Right lung (tissue), 10 donors: Measurements from ENCODE around the gene ESPN. TPM values are rescaled to one million over a fixed set of nuclear protein-coding genes. Genes with fewer than 3 reads are reported as not detected.
"Not testable (repeated sequence)": the region's sequence is repeated elsewhere in the genome, so short reads cannot be mapped to it uniquely, and the experiment has no call there.

Experiments
- DNase-seq, 2 donors: peaks; one replicate each; pipeline ENCODE4 v3.0.0-alpha.2; 2013
- long read RNA-seq, 8 donors: transcript quantifications; one replicate each; lab custom pipeline, GENCODE V29; 2026
- polyA plus RNA-seq, 5 donors: library from polyadenylated mRNA; unstranded; fragments of 120-200 nt; gene quantifications; one replicate each; pipeline versions ENCODE4 v1.2.1 to v1.2.3, GENCODE V29; 2013; ENCODE audit warnings: inconsistent platforms in 1 of 5, low replicate concordance in 1 of 5; ENCODE audit not compliant: insufficient read length in 5 of 5, insufficient read depth in 1 of 5

Gene ESPN
- polyA plus RNA-seq, result 1 to 10 TPM; 1.2 to 3.8 (median 2.4) TPM
- long read RNA-seq, donor 1, partial matches to known transcripts, result 44 of 50 reads
- long read RNA-seq, donor 1, other reads (novel, unspliced or antisense), result 6 of 50 reads
- long read RNA-seq, donor 2, result 0 reads
- long read RNA-seq, donor 3, result 0 reads
- long read RNA-seq, donor 4, result 0 reads
- long read RNA-seq, donor 5, result 0 reads
- long read RNA-seq, donor 6, result 0 reads
- long read RNA-seq, donor 7, result 0 reads
- long read RNA-seq, donor 8, result 0 reads

- no peak for DNase-seq
Observed at GRCh38 chr1:6424619-6425593, at the start of gene ESPN. ESPN (plus strand) TSS chr1:6424776; CDS start chr1:6424956, 180 bp downstream.

- DNase-seq, result no peak
Observed at GRCh38 chr1:6378096-6378746, 46.4 kb upstream of the ESPN start.

- no peak for DNase-seq
Observed at GRCh38 chr1:6380037-6380436, 44.5 kb upstream of the ESPN start.

GRCh38 chr1:6384135-6384534 lies 40.4 kb upstream of the ESPN start:
- no peak for DNase-seq

- DNase-seq, result no peak
Observed at GRCh38 chr1:6384962-6385361, 39.6 kb upstream of the ESPN start.

- no peak for DNase-seq
Observed at GRCh38 chr1:6385488-6386191, 38.9 kb upstream of the ESPN start.

GRCh38 chr1:6386371-6386949 lies 38.1 kb upstream of the ESPN start:
- DNase-seq, result no peak

- no peak for DNase-seq
Observed at GRCh38 chr1:6389971-6390370, 34.6 kb upstream of the ESPN start.

GRCh38 chr1:6391951-6392808 lies 32.4 kb upstream of the ESPN start:
- DNase-seq, result no peak

- no peak for DNase-seq
Observed at GRCh38 chr1:6392809-6393399, 31.7 kb upstream of the ESPN start.

- DNase-seq, result peak; percentile 91 to 92
Observed at GRCh38 chr1:6393400-6394187, 31.0 kb upstream of the ESPN start, which contains the start of gene ACOT7. ACOT7 (minus strand) TSS chr1:6393767; CDS start chr1:6393399, 368 bp downstream.

GRCh38 chr1:6395130-6395529 lies 29.4 kb upstream of the ESPN start:
- not testable (repeated sequence) for DNase-seq

- DNase-seq, result not testable (repeated sequence)
Observed at GRCh38 chr1:6395781-6396244, 28.8 kb upstream of the ESPN start.

- DNase-seq, result no peak
Observed at GRCh38 chr1:6396998-6397397, 27.6 kb upstream of the ESPN start.

- DNase-seq, result no peak
Observed at GRCh38 chr1:6397844-6398441, 26.6 kb upstream of the ESPN start.

GRCh38 chr1:6399294-6399693 lies 25.3 kb upstream of the ESPN start:
- DNase-seq, result no peak

GRCh38 chr1:6401673-6402072 lies 22.9 kb upstream of the ESPN start:
- DNase-seq, result no peak

GRCh38 chr1:6408023-6408422 lies 16.6 kb upstream of the ESPN start:
- DNase-seq, result no peak
